Kidney (tissue), 14 donors: ENCODE data around the gene PRKCZ. TPM values are rescaled to one million over a fixed set of nuclear protein-coding genes. Genes with fewer than 3 reads are reported as not detected.
A peak's percentile ranks its signal among the peaks of the same experiment; 100 is the strongest.

Experiments
- DNase-seq, 5 donors: peaks; one replicate each; pipeline ENCODE4 v3.0.0-alpha.2; 2013 to 2020
- FAIRE-seq: peaks from 2 replicates; lab custom pipeline; 2012; peaks lifted over from hg19 to GRCh38; lab: Jason Lieb, UNC
- H3K27ac ChIP-seq, 2 donors: one replicate each; pipeline ENCODE4 v1.7.0; 2013; ENCODE audit warnings: low read depth in 2 of 2, low read length in 2 of 2, inconsistent platforms in 1 of 2
- H3K27me3 ChIP-seq: one replicate; pipeline ENCODE4 v1.7.1; 2013; ENCODE audit warnings: low read length, inconsistent platforms; ENCODE audit not compliant: control insufficient read depth, insufficient read depth
- H3K36me3 ChIP-seq, 3 donors: one replicate each; pipeline versions ENCODE4 v1.7.0 to v1.7.1; 2013; ENCODE audit warnings: low read length in 3 of 3, control low read depth in 1 of 3, inconsistent platforms in 1 of 3; ENCODE audit not compliant: insufficient read depth in 3 of 3, control insufficient read depth in 2 of 3
- H3K4me1 ChIP-seq, 3 donors: one replicate each; pipeline versions ENCODE4 v1.7.0 to v1.7.1; 2013; ENCODE audit warnings: low read length in 3 of 3, inconsistent platforms in 1 of 3, low read depth in 1 of 3; ENCODE audit not compliant: control insufficient read depth in 2 of 3, insufficient read depth in 2 of 3
- H3K4me3 ChIP-seq, 3 donors: one replicate each; pipeline versions ENCODE4 v1.7.0 to v1.8.1; 2013; ENCODE audit warnings: low read length in 3 of 3, control low read depth in 1 of 3, inconsistent platforms in 1 of 3
- H3K9ac ChIP-seq, 3 donors: one replicate each; pipeline versions ENCODE4 v1.7.0 to v1.7.1; 2013; ENCODE audit warnings: low read length in 3 of 3, control low read depth in 1 of 3, inconsistent platforms in 1 of 3
- H3K9me3 ChIP-seq, 3 donors: one replicate each; pipeline versions ENCODE4 v1.7.0 to v1.7.1; 2013; ENCODE audit warnings: low read length in 3 of 3, control low read depth in 1 of 3, inconsistent platforms in 1 of 3; ENCODE audit not compliant: control insufficient read depth in 2 of 3, insufficient read depth in 1 of 3
- intact Hi-C: fragments of 100-400 bp; cut with DNase I; formaldehyde crosslinking; loops from one replicate; pipeline ENCODE4 v1.11.1; 2022
- polyA plus RNA-seq: library from polyadenylated mRNA; stranded (reverse); fragments of 350-450 nt; fragmentation: Illumina TruSeq; extraction: RNeasy Lipid Tissue Mini Kit (QIAGEN cat#74804); gene quantifications from one replicate; pipeline ENCODE4 v1.2.3, GENCODE V29; 2014; ENCODE audit warnings: low read depth, low replicate concordance; ENCODE audit not compliant: insufficient read depth
- total RNA-seq: library from RNA; stranded (reverse); fragmentation: NEBNext Ultra II Directional; extraction: Animal tissue kit (Norgen Biotek cat#: 25700); gene quantifications from one replicate; pipeline ENCODE4 v1.2.1, GENCODE V29; 2021
- TF ChIP-seq, protein P1 (sequence below): IDR thresholded peaks from 3 replicates; pipeline ENCODE4 v1.5.1; 2012; ENCODE audit warnings: mild to moderate bottlenecking, moderate library complexity, borderline replicate concordance; ENCODE audit not compliant: insufficient read depth; ENCODE audit errors: extremely low read depth
- donor health status: control.
- donor health status: control.
- donor health status: control.
- donor health status: control.
- donor health status: control.
- donor health status: DM: yes; HTN: yes; CAD: no.
- donor health status: Normal renal cell carcinoma (clear cell type).

The PRKCZ gene
- total and polyA plus RNA-seq, 2 donors from 2014 or later: 24.7 to 42.4 TPM

DNA sequence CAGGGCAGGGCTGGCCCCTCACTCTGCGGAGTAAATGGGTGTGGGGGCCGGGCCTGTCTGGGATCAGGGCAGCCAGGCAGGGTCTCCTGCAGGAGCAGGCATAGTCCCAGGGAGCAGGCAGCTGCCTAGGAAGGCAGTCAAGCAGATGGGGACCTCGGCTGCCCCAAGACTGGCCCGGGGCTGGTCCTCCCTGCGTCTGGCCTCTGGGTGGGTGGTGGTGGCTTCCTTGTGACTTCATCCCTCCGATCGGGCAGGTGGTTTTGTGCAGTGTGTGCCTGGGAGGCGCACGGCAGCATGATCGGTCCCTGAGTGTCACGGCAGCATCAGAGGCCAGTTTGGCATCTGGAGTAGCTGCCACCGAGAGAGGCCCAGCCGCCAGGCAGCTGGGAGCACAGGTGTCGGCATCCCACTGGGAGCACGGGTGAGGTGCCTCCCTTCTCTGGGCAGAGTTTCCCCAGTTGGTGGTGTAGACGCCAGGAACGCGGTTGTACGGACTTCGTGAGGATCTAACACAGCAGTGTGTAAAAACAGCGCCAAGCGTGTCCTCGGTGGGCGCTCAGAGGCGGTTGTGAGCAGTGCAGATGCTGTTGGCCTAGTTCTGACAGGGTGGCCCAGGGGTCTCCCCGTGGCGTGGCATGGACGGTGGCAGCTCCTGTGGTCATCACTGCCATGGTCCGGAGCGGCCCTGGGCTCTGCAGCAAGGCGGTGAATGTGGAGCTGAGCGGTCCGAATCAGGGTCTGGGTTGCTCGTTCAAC lies 45.9 kb downstream of the PRKCZ start:
- Histone ChIP-seq H3K36me3 (no peaks in the 10 kb centered on the region), H3K27ac (no peak overlapping the region), H3K9ac (no peak overlapping the region), H3K9me3 (no peaks in the 10 kb centered on the region), H3K27me3 (no peaks in the 10 kb centered on the region), H3K4me3 (no peak overlapping the region), H3K4me1 (peaks cover 0 to 15% (median 0%) of the 10 kb centered on the region in 3 donors)
- FAIRE-seq (no peak), DNase-seq (peak in 1 of 5 donors; percentile 54)
- intact Hi-C loops: no loop called here
- TF ChIP-seq, protein P1, sequence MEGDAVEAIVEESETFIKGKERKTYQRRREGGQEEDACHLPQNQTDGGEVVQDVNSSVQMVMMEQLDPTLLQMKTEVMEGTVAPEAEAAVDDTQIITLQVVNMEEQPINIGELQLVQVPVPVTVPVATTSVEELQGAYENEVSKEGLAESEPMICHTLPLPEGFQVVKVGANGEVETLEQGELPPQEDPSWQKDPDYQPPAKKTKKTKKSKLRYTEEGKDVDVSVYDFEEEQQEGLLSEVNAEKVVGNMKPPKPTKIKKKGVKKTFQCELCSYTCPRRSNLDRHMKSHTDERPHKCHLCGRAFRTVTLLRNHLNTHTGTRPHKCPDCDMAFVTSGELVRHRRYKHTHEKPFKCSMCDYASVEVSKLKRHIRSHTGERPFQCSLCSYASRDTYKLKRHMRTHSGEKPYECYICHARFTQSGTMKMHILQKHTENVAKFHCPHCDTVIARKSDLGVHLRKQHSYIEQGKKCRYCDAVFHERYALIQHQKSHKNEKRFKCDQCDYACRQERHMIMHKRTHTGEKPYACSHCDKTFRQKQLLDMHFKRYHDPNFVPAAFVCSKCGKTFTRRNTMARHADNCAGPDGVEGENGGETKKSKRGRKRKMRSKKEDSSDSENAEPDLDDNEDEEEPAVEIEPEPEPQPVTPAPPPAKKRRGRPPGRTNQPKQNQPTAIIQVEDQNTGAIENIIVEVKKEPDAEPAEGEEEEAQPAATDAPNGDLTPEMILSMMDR: no peak

DNA sequence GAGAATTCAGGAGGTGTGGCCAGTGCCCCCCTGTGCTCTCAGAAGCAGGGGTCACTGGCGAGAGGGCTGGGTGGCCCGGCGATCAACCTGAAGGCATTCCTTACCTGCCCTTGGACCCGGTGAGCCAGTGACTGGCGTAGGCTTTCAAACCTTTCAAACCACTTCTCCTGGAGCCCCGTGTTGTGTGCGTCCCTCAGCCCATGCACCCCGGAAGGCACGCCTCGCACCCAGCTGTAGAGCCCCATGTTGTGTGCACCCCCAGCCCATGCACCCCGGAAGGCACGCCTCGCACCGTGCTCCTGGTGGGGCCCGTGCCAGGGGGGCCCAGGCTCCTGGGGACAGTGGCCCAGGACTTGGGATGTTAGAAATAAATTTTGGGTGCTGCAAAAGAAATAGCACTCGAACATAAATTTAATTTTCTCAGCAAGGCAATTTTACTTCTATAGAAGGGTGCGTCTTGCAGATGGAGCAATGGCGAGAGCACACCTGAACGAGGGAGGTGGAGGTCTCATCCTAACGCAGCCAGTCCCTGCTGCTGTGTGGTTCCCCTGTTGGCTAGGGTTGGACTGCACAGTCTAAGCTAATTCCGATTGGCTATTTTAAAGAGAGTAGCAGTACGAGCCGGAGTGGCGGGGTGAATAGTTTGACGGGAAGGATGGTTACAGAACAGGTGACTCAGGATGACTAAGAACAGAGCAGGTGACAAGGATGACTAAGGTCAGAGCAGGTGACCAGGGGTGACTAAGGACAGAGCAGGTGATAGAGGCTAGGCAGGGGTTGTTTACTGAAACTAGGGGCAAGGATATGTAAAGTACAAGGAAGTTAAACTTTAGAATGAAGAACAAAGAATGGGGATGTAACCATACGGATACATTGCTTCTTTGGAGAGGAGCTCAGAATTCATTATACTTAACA lies 47.4 kb downstream of the PRKCZ start:
- Histone ChIP-seq H3K4me3 (no peak overlapping the region), H3K9me3 (no peaks in the 10 kb centered on the region), H3K36me3 (no peaks in the 10 kb centered on the region), H3K4me1 (peaks cover 0 to 11% (median 0%) of the 10 kb centered on the region in 3 donors), H3K27ac (no peak overlapping the region), H3K9ac (no peak overlapping the region), H3K27me3 (no peaks in the 10 kb centered on the region)
- peak in 1 of 5 donors; percentile 7 for DNase-seq
- TF ChIP-seq, protein P1: no peak
- intact Hi-C loops: no loop called here
- no peak for FAIRE-seq

DNA sequence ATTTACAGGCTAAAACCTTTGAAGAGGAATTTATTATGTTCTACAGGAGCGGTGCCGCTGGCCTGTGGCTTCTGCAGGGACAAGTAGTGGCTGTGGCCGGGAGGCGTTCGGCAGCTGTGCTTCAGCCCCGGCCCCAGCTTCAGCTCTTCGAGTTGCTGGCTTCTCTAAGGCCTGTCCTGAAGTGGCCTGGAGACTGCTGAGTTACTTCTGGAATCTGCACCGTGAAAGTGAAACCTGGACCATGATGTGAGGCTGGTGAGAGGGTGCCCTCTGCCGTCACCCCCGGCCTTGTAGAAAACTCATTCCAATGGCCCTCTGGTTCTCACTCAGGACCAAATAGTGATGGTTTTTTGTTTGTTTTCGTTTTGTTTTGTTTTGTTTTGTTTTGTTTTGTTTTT lies 48.1 kb downstream of the PRKCZ start:
- Histone ChIP-seq H3K27ac (no peak overlapping the region), H3K4me1 (peaks cover 0 to 5% (median 0%) of the 10 kb centered on the region in 3 donors), H3K36me3 (no peaks in the 10 kb centered on the region), H3K27me3 (no peaks in the 10 kb centered on the region), H3K9me3 (no peaks in the 10 kb centered on the region), H3K9ac (no peak overlapping the region), H3K4me3 (no peak overlapping the region)
- FAIRE-seq (no peak), DNase-seq (peak in 1 of 5 donors; percentile 41)
- TF ChIP-seq, protein P1: no peak
- intact Hi-C loops: no loop called here
